Heart right ventricle (tissue), 16 donors: Measurements from ENCODE around the gene RFX2. TPM values are rescaled to one million over a fixed set of nuclear protein-coding genes. Genes with fewer than 3 reads are reported as not detected.
A peak's percentile ranks its signal among the peaks of the same experiment; 100 is the strongest.

ENCODE experiments used
- ATAC-seq, 8 donors: fragments of 200-7000 bp; cut with Tn5 transposase; one replicate each; pipeline ENCODE4 v1.9.1; 2020; ENCODE audit warnings: mild to moderate bottlenecking in 8 of 8, moderate library complexity in 8 of 8, moderate number of reproducible peaks in 1 of 8
- DNase-seq, 2 donors: peaks; one replicate each; pipeline ENCODE4 v3.0.0-alpha.2; 2020
- H3K27ac ChIP-seq, 10 donors: fragments of 200-600 bp; sonication (generic) in 2 of 10; one replicate each; pipeline versions ENCODE4 v1.5.0 to v1.8.0; 2020 to 2022; ENCODE audit warnings: mild to moderate bottlenecking in 3 of 10
- H3K27me3 ChIP-seq, 7 donors: fragments of 200-600 bp; one replicate each; pipeline ENCODE4 v1.8.0; 2021 to 2022; ENCODE audit warnings: mild to moderate bottlenecking in 2 of 7
- H3K36me3 ChIP-seq, 9 donors: fragments of 200-600 bp; sonication (generic) in 1 of 9; one replicate each; pipeline versions ENCODE4 v1.5.0 to v1.8.0; 2020 to 2022; ENCODE audit warnings: mild to moderate bottlenecking in 2 of 9
- H3K4me1 ChIP-seq, 9 donors: fragments of 200-600 bp; sonication (generic) in 1 of 9; one replicate each; pipeline versions ENCODE4 v1.5.0 to v1.8.0; 2020 to 2022; ENCODE audit warnings: mild to moderate bottlenecking in 4 of 9
- H3K4me3 ChIP-seq, 10 donors: fragments of 200-600 bp; sonication (generic) in 2 of 10; one replicate each; pipeline versions ENCODE4 v1.5.0 to v1.8.0; 2020 to 2022; ENCODE audit warnings: mild to moderate bottlenecking in 7 of 10, moderate library complexity in 2 of 10
- H3K9me3 ChIP-seq, 11 donors: fragments of 200-600 bp in 10 of 11; sonication (generic) in 2 of 11; one replicate each; pipeline versions ENCODE4 v1.5.0 to v1.8.0; 2013 to 2022; ENCODE audit warnings: mild to moderate bottlenecking in 2 of 11, control low read depth in 1 of 11, moderate library complexity in 1 of 11
- WGBS, 2 donors: extraction: QIAGEN DNeasy Blood & Tissue Kit; methylation state at CpG; one replicate each; pipeline ENCODE4 v1.1.7; 2013; ENCODE audit warnings: inconsistent platforms in 1 of 2; 5-methylcytosine and 5-hydroxymethylcytosine counted together
- intact Hi-C, 10 donors: fragments of 100-400 bp; cut with DNase I; formaldehyde crosslinking; loops; one replicate each; pipeline versions ENCODE4 v1.11.1 to v1.14.2; 2022
- polyA plus RNA-seq, 2 donors: library from polyadenylated mRNA; stranded (reverse); fragments of 200-250 nt; gene quantifications; one replicate each; pipeline ENCODE4 v1.2.3, GENCODE V29; 2013
- total RNA-seq, 10 donors: library from RNA; stranded (reverse); fragmentation: NEBNext Ultra II Directional in 3 of 10; extraction: Animal tissue kit (Norgen Biotek cat#: 25700) in 3 of 10; gene quantifications; one replicate each; pipeline versions ENCODE4 v1.2.1 to v1.2.4, GENCODE V29; 2021 to 2023
- TF ChIP-seq, protein P1 (sequence below), 9 donors: fragments of 200-600 bp; sonication (generic) in 2 of 9; IDR thresholded peaks; one replicate each; pipeline versions ENCODE4 v1.5.0 to v1.8.0; 2021 to 2022; ENCODE audit warnings: antibody characterized with exemption in 9 of 9, mild to moderate bottlenecking in 5 of 9, moderate library complexity in 1 of 9
- donor health status: Arrhythmogenic right ventricular cardiomyopathy.
- donor health status: ischemic (EF 13 %, LVEDD 7.1; RV severe dilation, severe dysfunction).
- donor health status: healthy with polysubstance abuse.
- donor health status: DM: no; HTN: yes; CAD: no.
- donor health status: DM: no; HTN: no; CAD: no.
- donor health status: ischemic (EF 25% LVEDD 6.9; RV normal size, moderate dysfunction).
- donor health status: ischemic (EF 25% LVEDD 5.7; RV mildly dilated, moderate dysfunction).
- donor health status: healthy.
- donor health status: DM: yes; HTN: yes; CAD: no.
- donor health status: Ischemic cardiomyopathy.
- donor health status: ischemic (EF 35%, LVEDD 5.7; RV mildly dilated, moderate dysfunction).
- donor health status: nonischemic (EF 11% LVEDD 7.7; RV severe dilation, severe dysfunction).
- donor health status: DM: yes; HTN: yes; CAD: no.
- donor health status: PGD.
- donor health status: ischemic (EF 29% LVEDD 5.4; RV normal size, mild dysfunction).
- donor health status: nonischemic (EF 23%, LVEDD 6.1; RV moderate dilation, normal function).

RFX2 gene
- total and polyA plus RNA-seq, 12 donors: 4.2 to 17.4 (median 5.2) TPM

DNA sequence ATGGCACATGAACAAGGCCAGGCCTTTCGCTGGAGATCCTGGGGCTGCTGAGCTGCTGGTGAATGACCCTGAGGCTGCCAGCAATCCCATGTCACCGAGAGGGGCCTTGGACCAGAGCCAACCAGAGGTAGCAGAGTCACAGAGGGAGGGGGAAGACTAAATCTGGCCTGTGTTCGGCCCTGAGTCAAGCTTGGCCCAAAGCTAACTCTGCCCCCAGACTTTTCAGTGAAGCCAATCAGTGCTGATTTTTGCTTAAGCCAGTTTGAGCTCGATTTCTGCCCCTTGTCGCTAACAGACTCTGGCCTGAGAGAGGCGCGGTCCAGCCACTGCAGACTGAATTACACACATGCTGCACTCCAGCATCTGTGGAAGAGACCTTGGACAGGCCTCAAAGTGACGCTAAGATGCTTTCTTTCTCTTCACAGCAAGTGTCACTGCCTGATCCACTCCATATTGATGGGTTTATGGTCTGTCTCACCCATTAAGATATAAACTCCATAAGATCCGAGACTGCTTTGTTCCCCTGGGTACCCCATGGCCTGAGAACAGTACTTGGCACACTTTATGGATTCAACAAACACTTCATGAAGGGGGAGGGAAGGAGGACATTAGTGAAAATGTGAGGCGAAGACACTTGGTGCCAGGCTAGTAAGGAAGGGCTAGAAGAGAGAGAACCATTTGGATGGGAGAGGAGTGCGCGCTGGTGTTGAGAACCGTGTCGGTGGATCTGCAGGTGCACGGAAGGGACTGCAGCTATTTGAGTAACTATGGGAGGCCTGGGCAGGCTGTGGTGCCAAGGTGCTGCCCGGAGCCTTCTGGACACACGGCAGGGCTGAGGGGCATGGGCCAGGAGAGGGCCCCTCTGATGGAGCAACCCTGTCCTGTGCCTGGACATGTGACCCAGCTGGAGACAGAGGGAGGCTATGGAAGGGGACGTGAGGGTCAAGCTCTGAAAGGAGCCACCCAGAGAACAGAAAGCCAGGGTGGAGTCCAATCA lies 150.0 kb downstream of the RFX2 start:
- WGBS, 2 donors: 41 to 54% methylated on average over 18 of the region's 18 CpGs
- no peaks in the 10 kb centered on the region for H3K27me3 ChIP-seq
- no peaks in the 10 kb centered on the region for H3K9me3 ChIP-seq
- no peak overlapping the region for H3K4me3 ChIP-seq
- peak; percentile 16 to 57 (median 40) for ATAC-seq
- peak; percentile 55 to 66 for DNase-seq
- intact Hi-C loops: loop anchor here in 1 of 10 donors (5.0 kb wide), 1 partner anchor 53 kb away; no protein-coding TSS in a partner anchor
- peak overlapping the region; percentile 12 to 78 (median 54) for H3K27ac ChIP-seq
- H3K36me3 ChIP-seq: peaks cover 0 to 14% (median 0%) of the 10 kb centered on the region in 9 donors
- peaks cover 29 to 100% (median 86%) of the 10 kb centered on the region in 9 donors for H3K4me1 ChIP-seq
- TF ChIP-seq, protein P1, sequence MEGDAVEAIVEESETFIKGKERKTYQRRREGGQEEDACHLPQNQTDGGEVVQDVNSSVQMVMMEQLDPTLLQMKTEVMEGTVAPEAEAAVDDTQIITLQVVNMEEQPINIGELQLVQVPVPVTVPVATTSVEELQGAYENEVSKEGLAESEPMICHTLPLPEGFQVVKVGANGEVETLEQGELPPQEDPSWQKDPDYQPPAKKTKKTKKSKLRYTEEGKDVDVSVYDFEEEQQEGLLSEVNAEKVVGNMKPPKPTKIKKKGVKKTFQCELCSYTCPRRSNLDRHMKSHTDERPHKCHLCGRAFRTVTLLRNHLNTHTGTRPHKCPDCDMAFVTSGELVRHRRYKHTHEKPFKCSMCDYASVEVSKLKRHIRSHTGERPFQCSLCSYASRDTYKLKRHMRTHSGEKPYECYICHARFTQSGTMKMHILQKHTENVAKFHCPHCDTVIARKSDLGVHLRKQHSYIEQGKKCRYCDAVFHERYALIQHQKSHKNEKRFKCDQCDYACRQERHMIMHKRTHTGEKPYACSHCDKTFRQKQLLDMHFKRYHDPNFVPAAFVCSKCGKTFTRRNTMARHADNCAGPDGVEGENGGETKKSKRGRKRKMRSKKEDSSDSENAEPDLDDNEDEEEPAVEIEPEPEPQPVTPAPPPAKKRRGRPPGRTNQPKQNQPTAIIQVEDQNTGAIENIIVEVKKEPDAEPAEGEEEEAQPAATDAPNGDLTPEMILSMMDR (IDR thresholded peaks at IDR 0.05): no peak

DNA sequence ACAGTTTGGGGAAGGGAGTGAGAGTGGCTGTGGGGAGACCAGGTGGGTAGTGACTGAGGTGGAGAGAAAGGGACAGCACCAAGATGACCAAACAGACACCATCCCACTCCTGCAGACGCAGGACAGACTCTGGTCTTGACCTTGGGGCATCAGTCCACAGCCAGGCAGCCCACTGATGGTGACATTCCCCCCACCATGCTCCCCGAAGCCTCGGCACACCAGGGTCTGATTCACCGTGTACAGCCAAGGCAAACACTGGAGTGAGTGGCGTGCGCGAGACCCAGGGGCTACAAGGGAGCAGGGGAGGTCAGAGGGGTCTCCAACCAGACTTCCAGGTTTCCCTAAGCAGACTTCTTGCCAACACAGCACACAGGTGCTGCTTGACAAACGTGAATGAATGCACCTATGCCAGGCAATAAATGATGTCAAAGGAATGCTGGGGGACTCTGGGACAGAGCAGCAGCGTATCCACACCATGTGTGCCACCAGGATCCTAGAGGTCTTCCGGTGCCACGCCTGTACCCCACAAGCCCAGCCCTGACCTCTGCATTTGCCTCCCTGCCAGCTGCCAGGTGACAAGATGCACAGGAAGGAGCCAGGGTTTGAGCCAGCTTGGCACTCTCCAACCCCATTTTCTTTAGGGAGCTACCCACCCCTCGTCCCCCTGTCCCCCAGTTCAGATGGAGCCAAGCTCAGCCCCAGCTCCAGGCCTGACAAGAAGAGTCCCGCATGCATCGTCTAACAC lies 150.9 kb downstream of the RFX2 start:
- H3K9me3 ChIP-seq: no peaks in the 10 kb centered on the region
- DNase-seq (no peak), ATAC-seq (no peak)
- intact Hi-C loops: loop anchor here in 2 of 10 donors (5.0 to 10.0 kb wide), 2 partner anchors 52 to 615 kb away; partner anchors contain the start of gene PTPRS (in 1 of the 2)
- H3K27me3 ChIP-seq: no peaks in the 10 kb centered on the region
- no peak overlapping the region for H3K4me3 ChIP-seq
- peaks cover 32 to 100% (median 91%) of the 10 kb centered on the region in 9 donors for H3K4me1 ChIP-seq
- H3K27ac ChIP-seq: peak overlapping the region in 9 of 10 donors; percentile 35 to 78 (median 55)
- WGBS, 2 donors: 66 to 80% methylated on average over 14 of the region's 14 CpGs
- peaks cover 0 to 11% (median 0%) of the 10 kb centered on the region in 9 donors for H3K36me3 ChIP-seq
- TF ChIP-seq, protein P1 (IDR thresholded peaks at IDR 0.05): no peak

DNA sequence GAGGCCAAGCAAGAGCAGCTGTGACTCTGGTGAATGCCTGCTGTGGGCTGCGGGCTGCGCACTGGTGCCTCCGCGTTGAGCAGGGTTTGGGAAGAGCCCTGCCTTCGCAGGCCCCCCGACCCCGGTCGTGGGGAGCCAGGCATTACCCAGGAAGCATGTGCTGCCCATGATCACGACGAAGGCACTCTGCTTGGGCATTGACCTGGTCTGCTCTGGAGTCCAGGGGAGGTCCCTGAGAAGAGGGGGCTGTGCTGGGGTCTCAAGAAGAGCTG lies 151.5 kb downstream of the RFX2 start:
- intact Hi-C loops: loop anchor here in 1 of 10 donors (10.0 kb wide), 1 partner anchor 614 kb away; the partner anchor contains the start of gene PTPRS

More for the DNA sequence above, 151.5 kb downstream of the RFX2 start:
- Histone ChIP-seq H3K4me1 (peaks cover 39 to 100% (median 91%) of the 10 kb centered on the region in 9 donors), H3K36me3 (peaks cover 0 to 11% (median 0%) of the 10 kb centered on the region in 9 donors), H3K27ac (peak overlapping the region in 5 of 10 donors; percentile 17 to 55 (median 52)), H3K4me3 (no peak overlapping the region), H3K27me3 (no peaks in the 10 kb centered on the region), H3K9me3 (no peaks in the 10 kb centered on the region)
- ATAC-seq: no peak
- DNase-seq: no peak
- TF ChIP-seq, protein P1 (IDR thresholded peaks at IDR 0.05): no peak
- 88 to 89% methylated on average over 10 of the region's 10 CpGs for WGBS, 2 donors
